SK-N-SH treated with all-trans-retinoic acid at 6 μM for 48 hours (cell line): ENCODE results near the gene ARGLU1.

ENCODE experiments used
- ATAC-seq: fragments of 200-7000 bp; cut with Tn5 transposase; 3 replicates; pipeline ENCODE4 v1.9.1; 2020; ENCODE audit warnings: mild to moderate bottlenecking, moderate library complexity
- ARNTL ChIP-seq: fragments of 450-650 bp; formaldehyde crosslinking; IDR thresholded peaks from 2 replicates; pipeline ENCODE4 v1.5.0; 2020; ENCODE audit warnings: low read depth, mild to moderate bottlenecking, moderate library complexity, borderline replicate concordance
- BACH2 ChIP-seq: fragments of 250-450 bp; sonication (Bioruptor Pico); IDR thresholded peaks from 2 replicates; pipeline ENCODE4 v1.9.0; 2021; ENCODE audit warnings: mild to moderate bottlenecking, borderline replicate concordance
- CSDC2 ChIP-seq: fragments of 250-450 bp; sonication (Bioruptor Pico); IDR thresholded peaks from 2 replicates; pipeline ENCODE4 v1.5.0; 2020; ENCODE audit warnings: mild to moderate bottlenecking, moderate library complexity
- ESRRG ChIP-seq: fragments of 250-450 bp; sonication (Bioruptor Pico); IDR thresholded peaks from 2 replicates; pipeline ENCODE4 v1.6.1; 2021; ENCODE audit warnings: mild to moderate bottlenecking
- GLIS3 ChIP-seq: fragments of 250-450 bp; sonication (Bioruptor Pico); IDR thresholded peaks from 2 replicates; pipeline ENCODE4 v1.5.0; 2020; ENCODE audit warnings: mild to moderate bottlenecking, moderate library complexity
- ISL1 ChIP-seq: fragments of 250-450 bp; sonication (Bioruptor Pico); IDR thresholded peaks from 2 replicates; pipeline ENCODE4 v2.1.2; 2022; ENCODE audit warnings: mild to moderate bottlenecking, moderate library complexity
- OSR1 ChIP-seq: fragments of 250-450 bp; sonication (Bioruptor Pico); IDR thresholded peaks from 2 replicates; pipeline ENCODE4 v1.8.0; 2022; ENCODE audit warnings: moderate library complexity, mild to moderate bottlenecking, inconsistent platforms
- PPARA ChIP-seq: fragments of 250-450 bp; sonication (Bioruptor Pico); IDR thresholded peaks from 2 replicates; pipeline ENCODE4 v1.5.0; 2020; ENCODE audit warnings: mild to moderate bottlenecking, borderline replicate concordance
- RARB ChIP-seq: fragments of 250-450 bp; sonication (Bioruptor Pico); IDR thresholded peaks from 2 replicates; pipeline ENCODE4 v1.8.0; 2021; ENCODE audit warnings: mild to moderate bottlenecking, moderate library complexity
- SNAI2 ChIP-seq: fragments of 250-450 bp; sonication (Bioruptor Pico); IDR thresholded peaks from 2 replicates; pipeline ENCODE4 v1.5.0; 2020; ENCODE audit warnings: mild to moderate bottlenecking, moderate library complexity
- TCF4 ChIP-seq: fragments of 250-450 bp; sonication (Bioruptor Pico); IDR thresholded peaks from 2 replicates; pipeline ENCODE4 v1.8.0; 2021; ENCODE audit warnings: mild to moderate bottlenecking, moderate library complexity, borderline replicate concordance
- TOX ChIP-seq: fragments of 250-450 bp; sonication (Bioruptor Pico); IDR thresholded peaks from 2 replicates; pipeline ENCODE4 v1.8.0; 2021; ENCODE audit warnings: mild to moderate bottlenecking, moderate library complexity, borderline replicate concordance
- ZC3H10 ChIP-seq: fragments of 250-450 bp; sonication (Bioruptor Pico); IDR thresholded peaks from 2 replicates; pipeline ENCODE4 v1.5.1; 2021; ENCODE audit warnings: mild to moderate bottlenecking, moderate library complexity
- ZFP3 ChIP-seq: fragments of 250-450 bp; sonication (Bioruptor Pico); IDR thresholded peaks from 2 replicates; pipeline ENCODE4 v1.5.0; 2020; ENCODE audit warnings: mild to moderate bottlenecking, moderate library complexity
- ZFP30 ChIP-seq: fragments of 450-650 bp; formaldehyde crosslinking; IDR thresholded peaks from 2 replicates; pipeline ENCODE4 v1.5.0; 2022; ENCODE audit warnings: mild to moderate bottlenecking, moderate library complexity
- ZNF565 ChIP-seq: fragments of 450-650 bp; formaldehyde crosslinking; conservative IDR thresholded peaks from 2 replicates; pipeline ENCODE4 v1.5.0; 2020; ENCODE audit warnings: low read depth, mild to moderate bottlenecking, moderate library complexity
- ZNF70 ChIP-seq: fragments of 450-650 bp; formaldehyde crosslinking; IDR thresholded peaks from 2 replicates; pipeline ENCODE4 v1.5.0; 2020; ENCODE audit warnings: mild to moderate bottlenecking, moderate library complexity
- ZNF8 ChIP-seq: fragments of 450-650 bp; formaldehyde crosslinking; IDR thresholded peaks from 2 replicates; pipeline ENCODE4 v1.5.0; 2020; ENCODE audit warnings: mild to moderate bottlenecking, moderate library complexity
- TF ChIP-seq, protein P1 (sequence below): fragments of 250-450 bp; sonication (Bioruptor Pico); IDR thresholded peaks from 2 replicates; pipeline ENCODE4 v1.5.1; 2021; ENCODE audit warnings: mild to moderate bottlenecking, moderate library complexity
- TF ChIP-seq, protein P2 (sequence below): fragments of 250-450 bp; sonication (Bioruptor Pico); IDR thresholded peaks from 2 replicates; pipeline ENCODE4 v1.5.1; 2020; ENCODE audit warnings: low read depth, mild to moderate bottlenecking, moderate library complexity
- TF ChIP-seq, protein P3 (sequence below): fragments of 250-450 bp; sonication (Bioruptor Pico); IDR thresholded peaks from 2 replicates; pipeline ENCODE4 v1.8.0; 2020; ENCODE audit warnings: mild to moderate bottlenecking, moderate library complexity, borderline replicate concordance
- TF ChIP-seq, protein P4 (sequence below): fragments of 250-450 bp; sonication (Bioruptor Pico); IDR thresholded peaks from 2 replicates; pipeline ENCODE4 v1.8.0; 2021; ENCODE audit warnings: low read depth, mild to moderate bottlenecking, moderate library complexity, borderline replicate concordance

ARGLU1 gene

DNA sequence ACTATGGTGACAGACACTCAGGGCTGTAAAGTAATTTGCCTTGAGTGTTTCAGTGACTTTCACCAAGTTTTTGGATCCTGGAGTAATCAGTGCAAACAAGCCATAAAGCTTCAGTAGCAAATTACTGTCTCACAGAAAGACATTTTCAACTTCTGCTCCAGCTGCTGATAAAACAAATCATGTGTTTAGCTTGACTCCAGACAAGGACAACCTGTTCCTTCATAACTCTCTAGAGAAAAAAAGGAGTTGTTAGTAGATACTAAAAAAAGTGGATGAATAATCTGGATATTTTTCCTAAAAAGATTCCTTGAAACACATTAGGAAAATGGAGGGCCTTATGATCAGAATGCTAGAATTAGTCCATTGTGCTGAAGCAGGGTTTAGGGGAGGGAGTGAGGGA, 9.4 kb downstream of the ARGLU1 start:
- TF ChIP-seq OSR1 (CRISPR knock-in tag): no peak
- no peak for TF ChIP-seq RARB (CRISPR knock-in tag)
- TF ChIP-seq ZFP3 (CRISPR knock-in tag): no peak
- no peak for ATAC-seq

DNA sequence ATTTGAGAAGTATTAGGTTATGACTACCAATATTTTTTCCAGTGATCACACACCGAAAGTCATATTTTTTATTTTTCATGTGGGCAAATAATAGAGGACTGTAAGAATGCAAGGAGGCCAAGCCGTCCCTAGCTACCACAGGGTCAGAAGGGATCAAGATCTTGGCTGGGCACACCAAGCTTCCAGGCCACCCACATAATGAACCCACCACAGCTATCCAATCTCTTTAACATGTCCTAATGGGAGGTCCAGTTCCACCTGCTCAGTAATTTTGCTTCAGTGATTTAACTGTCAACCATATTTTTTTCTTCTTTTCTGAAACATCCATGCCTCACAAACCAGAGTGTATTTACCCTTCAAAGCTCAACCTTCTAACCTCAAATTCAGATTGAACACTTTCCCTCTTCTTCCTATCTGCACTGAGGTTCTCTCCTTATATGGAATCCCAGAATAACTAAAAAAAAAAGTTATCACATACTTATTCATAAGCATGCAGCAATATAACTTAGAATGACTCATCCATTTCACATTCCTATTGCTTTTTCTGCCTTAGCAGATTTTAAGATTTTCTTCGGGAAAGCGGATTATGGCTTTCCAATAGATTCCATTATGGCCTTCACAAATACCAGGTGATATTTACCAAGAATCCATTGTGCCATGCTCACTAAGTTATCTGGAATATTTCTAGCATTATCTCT, 12.2 kb downstream of the ARGLU1 start:
- peak; percentile 60; the same call in 2 of the 3 replicates for ATAC-seq

DNA sequence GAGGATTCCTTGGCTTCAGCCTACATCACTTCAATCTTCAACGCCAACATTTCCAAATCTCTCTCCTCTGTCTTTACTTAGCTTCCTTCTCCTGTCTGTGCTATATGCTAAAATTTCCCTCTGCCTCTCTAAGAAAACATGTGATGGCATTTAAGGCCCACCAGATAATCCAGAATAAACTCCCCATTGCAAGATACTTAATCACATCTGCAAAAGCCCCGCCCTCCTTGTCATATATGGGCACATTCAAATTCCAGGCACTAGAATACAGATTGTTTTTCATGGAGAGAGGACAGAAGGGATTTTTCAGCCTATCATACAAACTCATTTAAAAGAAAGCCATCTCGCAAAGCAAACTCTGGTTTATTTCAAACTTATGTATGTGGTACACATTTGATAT, 16.2 kb downstream of the ARGLU1 start:
- TF ChIP-seq, protein P1, sequence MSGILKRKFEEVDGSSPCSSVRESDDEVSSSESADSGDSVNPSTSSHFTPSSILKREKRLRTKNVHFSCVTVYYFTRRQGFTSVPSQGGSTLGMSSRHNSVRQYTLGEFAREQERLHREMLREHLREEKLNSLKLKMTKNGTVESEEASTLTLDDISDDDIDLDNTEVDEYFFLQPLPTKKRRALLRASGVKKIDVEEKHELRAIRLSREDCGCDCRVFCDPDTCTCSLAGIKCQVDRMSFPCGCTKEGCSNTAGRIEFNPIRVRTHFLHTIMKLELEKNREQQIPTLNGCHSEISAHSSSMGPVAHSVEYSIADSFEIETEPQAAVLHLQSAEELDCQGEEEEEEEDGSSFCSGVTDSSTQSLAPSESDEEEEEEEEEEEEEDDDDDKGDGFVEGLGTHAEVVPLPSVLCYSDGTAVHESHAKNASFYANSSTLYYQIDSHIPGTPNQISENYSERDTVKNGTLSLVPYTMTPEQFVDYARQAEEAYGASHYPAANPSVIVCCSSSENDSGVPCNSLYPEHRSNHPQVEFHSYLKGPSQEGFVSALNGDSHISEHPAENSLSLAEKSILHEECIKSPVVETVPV: no peak
- no peak for TF ChIP-seq SNAI2
- no peak for TF ChIP-seq ZC3H10
- no peak for TF ChIP-seq ESRRG (CRISPR knock-in tag)
- no peak for TF ChIP-seq ZNF70 (CRISPR knock-in tag)
- TF ChIP-seq ARNTL (CRISPR knock-in tag): no peak
- no peak for TF ChIP-seq RARB (CRISPR knock-in tag)
- TF ChIP-seq ZNF8: no peak
- TF ChIP-seq, protein P2, sequence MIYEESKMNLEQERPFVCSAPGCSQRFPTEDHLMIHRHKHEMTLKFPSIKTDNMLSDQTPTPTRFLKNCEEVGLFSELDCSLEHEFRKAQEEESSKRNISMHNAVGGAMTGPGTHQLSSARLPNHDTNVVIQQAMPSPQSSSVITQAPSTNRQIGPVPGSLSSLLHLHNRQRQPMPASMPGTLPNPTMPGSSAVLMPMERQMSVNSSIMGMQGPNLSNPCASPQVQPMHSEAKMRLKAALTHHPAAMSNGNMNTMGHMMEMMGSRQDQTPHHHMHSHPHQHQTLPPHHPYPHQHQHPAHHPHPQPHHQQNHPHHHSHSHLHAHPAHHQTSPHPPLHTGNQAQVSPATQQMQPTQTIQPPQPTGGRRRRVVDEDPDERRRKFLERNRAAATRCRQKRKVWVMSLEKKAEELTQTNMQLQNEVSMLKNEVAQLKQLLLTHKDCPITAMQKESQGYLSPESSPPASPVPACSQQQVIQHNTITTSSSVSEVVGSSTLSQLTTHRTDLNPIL: no peak
- TF ChIP-seq, all 23 proteins: peak for 0
- ATAC-seq: no peak

More for the DNA sequence above, 12.2 kb downstream of the ARGLU1 start:
- TF ChIP-seq ZFP30 (no peak), CSDC2 (no peak), OSR1 (CRISPR knock-in tag) (no peak), ZNF565 (no peak)
- TF ChIP-seq, all 23 proteins: peak for 0

DNA sequence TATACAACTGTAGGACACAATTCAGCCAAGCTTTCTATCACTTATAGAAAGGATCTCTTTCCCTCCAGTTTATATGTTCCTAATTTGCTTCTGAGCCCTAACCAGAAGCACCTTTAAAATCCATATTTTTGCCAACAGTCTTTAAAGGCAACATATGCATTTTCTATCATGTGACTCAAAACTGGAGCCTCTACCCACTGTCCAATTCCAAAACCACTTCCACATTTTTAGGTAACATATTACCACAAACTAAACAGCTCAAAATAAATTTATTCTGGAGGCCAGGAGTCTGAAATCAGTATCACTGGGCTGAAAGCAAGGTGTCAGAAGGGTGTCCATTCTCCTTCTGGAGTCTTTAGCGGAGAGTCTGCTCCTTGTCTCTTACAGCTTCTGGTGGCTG, 16.6 kb downstream of the ARGLU1 start:
- no peak for ATAC-seq
- no peak for TF ChIP-seq GLIS3 (CRISPR knock-in tag)
- TF ChIP-seq ZNF8: no peak
- TF ChIP-seq ISL1 (CRISPR knock-in tag): no peak
- no peak for TF ChIP-seq TOX (CRISPR knock-in tag)
- TF ChIP-seq, protein P3, sequence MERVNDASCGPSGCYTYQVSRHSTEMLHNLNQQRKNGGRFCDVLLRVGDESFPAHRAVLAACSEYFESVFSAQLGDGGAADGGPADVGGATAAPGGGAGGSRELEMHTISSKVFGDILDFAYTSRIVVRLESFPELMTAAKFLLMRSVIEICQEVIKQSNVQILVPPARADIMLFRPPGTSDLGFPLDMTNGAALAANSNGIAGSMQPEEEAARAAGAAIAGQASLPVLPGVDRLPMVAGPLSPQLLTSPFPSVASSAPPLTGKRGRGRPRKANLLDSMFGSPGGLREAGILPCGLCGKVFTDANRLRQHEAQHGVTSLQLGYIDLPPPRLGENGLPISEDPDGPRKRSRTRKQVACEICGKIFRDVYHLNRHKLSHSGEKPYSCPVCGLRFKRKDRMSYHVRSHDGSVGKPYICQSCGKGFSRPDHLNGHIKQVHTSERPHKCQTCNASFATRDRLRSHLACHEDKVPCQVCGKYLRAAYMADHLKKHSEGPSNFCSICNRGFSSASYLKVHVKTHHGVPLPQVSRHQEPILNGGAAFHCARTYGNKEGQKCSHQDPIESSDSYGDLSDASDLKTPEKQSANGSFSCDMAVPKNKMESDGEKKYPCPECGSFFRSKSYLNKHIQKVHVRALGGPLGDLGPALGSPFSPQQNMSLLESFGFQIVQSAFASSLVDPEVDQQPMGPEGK: no peak
- TF ChIP-seq BACH2: no peak
- TF ChIP-seq SNAI2: no peak
- TF ChIP-seq ZNF70 (CRISPR knock-in tag): no peak
- TF ChIP-seq ARNTL (CRISPR knock-in tag): no peak

DNA sequence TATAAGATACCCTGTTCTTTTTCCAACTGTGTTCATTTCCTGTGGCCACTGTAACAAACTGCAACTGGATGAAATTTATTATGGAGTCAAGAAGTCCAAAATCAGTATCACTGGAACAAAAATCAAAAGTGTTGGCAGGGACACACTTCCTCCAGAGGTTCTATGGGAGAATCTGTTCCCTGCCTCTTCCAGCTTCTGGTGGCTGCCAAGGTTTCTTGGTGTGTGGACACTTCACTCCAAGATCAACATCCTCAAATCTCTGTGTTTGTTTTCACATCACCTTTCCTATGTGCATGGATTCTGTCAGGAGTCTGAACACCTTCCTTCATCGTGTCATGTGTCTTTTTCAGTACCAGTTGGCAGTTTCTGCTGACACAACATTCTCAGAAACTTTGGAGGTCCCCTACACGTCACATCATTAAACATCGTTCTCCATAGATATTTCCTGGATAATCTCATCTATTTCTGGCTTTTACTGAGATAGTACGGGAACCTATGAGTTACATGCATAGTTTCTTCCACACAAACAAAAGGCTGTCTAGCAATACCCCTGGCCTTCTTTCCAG, 17.3 kb downstream of the ARGLU1 start:
- TF ChIP-seq CSDC2 (no peak), ARNTL (CRISPR knock-in tag) (no peak), TCF4 (CRISPR knock-in tag) (no peak), ESRRG (CRISPR knock-in tag) (no peak)
- no peak for ATAC-seq

DNA sequence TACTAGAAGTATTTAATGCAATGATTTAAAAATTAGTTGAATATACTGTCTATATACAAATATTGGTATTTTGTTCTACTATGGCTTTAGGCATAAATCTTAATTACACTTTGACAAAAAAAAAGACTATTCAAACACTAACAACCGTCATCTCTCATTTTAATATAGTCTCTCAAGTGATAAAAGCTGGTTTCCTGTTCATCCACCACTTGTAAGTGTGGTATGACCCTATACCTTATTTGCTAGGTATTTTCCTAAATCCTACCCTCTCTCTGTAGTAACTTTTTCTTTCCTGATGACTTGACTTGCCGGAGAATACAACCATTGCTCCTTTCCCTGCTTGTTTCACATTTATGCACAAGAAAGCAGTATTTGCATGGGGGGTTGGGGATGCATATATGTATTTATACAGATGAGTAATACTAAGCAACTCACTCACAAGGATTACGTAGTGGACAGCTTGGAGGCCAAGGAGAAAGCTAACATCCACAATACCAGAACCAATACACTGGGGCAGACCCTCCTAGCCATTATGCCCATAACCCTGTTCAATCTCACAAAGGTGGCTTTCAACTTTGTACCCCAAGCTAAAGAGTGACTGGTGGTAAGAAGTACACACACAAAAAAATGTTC, 19.8 kb downstream of the ARGLU1 start:
- ATAC-seq: no peak
- TF ChIP-seq GLIS3 (CRISPR knock-in tag) (no peak), ZNF565 (no peak), ZNF8 (no peak), TCF4 (CRISPR knock-in tag) (no peak), ESRRG (CRISPR knock-in tag) (no peak), BACH2 (no peak), CSDC2 (no peak), SNAI2 (no peak), RARB (CRISPR knock-in tag) (no peak), PPARA (CRISPR knock-in tag) (no peak), ZFP30 (no peak), TOX (CRISPR knock-in tag) (no peak)
- TF ChIP-seq, protein P2: no peak
- TF ChIP-seq, protein P4, sequence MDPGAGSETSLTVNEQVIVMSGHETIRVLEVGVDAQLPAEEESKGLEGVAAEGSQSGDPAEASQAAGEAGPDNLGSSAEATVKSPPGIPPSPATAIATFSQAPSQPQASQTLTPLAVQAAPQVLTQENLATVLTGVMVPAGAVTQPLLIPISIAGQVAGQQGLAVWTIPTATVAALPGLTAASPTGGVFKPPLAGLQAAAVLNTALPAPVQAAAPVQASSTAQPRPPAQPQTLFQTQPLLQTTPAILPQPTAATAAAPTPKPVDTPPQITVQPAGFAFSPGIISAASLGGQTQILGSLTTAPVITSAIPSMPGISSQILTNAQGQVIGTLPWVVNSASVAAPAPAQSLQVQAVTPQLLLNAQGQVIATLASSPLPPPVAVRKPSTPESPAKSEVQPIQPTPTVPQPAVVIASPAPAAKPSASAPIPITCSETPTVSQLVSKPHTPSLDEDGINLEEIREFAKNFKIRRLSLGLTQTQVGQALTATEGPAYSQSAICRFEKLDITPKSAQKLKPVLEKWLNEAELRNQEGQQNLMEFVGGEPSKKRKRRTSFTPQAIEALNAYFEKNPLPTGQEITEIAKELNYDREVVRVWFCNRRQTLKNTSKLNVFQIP: no peak
